Spleen (tissue), 11 donors: ENCODE measurements around the gene CENPL. TPM values are rescaled to one million over a fixed set of nuclear protein-coding genes. Genes with fewer than 3 reads are reported as not detected.
"Not testable (repeated sequence)": the region's sequence is repeated elsewhere in the genome, so short reads cannot be mapped to it uniquely, and the experiment has no call there.

Source experiments
- DNase-seq: peaks from one replicate; pipeline ENCODE4 v3.0.0-alpha.2; 2020
- H3K27ac ChIP-seq, 8 donors: fragments of 200-600 bp; sonication (generic) in 7 of 8; 1 replicate in 4 of 8; 2 replicates in 4 of 8; pipeline versions ENCODE4 v1.5.0 to v1.8.0; 2016 to 2021; ENCODE audit warnings: inconsistent platforms in 4 of 8, mild to moderate bottlenecking in 4 of 8, moderate library complexity in 1 of 8
- H3K27me3 ChIP-seq, 7 donors: fragments of 200-600 bp; sonication (generic) in 6 of 7; replicated peaks in 1 of 7; 1 replicate in 4 of 7; 2 replicates in 3 of 7; pipeline versions ENCODE4 v1.5.0 to v1.8.0; 2016 to 2021; ENCODE audit warnings: inconsistent platforms in 3 of 7, mild to moderate bottlenecking in 1 of 7
- H3K36me3 ChIP-seq, 6 donors: fragments of 200-600 bp; sonication (generic) in 5 of 6; 1 replicate in 4 of 6; 2 replicates in 2 of 6; pipeline versions ENCODE4 v1.5.0 to v1.8.0; 2016 to 2021; ENCODE audit warnings: inconsistent platforms in 2 of 6
- H3K4me1 ChIP-seq, 6 donors: fragments of 200-600 bp; sonication (generic) in 5 of 6; 1 replicate in 3 of 6; 2 replicates in 3 of 6; pipeline versions ENCODE4 v1.5.0 to v1.8.0; 2016 to 2021; ENCODE audit warnings: inconsistent platforms in 3 of 6
- H3K4me3 ChIP-seq, 8 donors: fragments of 200-600 bp; sonication (generic) in 7 of 8; 1 replicate in 4 of 8; 2 replicates in 4 of 8; pipeline versions ENCODE4 v1.5.0 to v1.8.0; 2016 to 2021; ENCODE audit warnings: inconsistent platforms in 4 of 8, mild to moderate bottlenecking in 4 of 8, moderate library complexity in 2 of 8
- H3K9me3 ChIP-seq, 8 donors: fragments of 200-600 bp; sonication (generic) in 7 of 8; 1 replicate in 4 of 8; 2 replicates in 4 of 8; pipeline versions ENCODE4 v1.5.0 to v1.8.0; 2016 to 2021; ENCODE audit warnings: inconsistent platforms in 4 of 8
- POLR2A ChIP-seq, 3 donors: fragments of 450-650 bp; IDR thresholded peaks; one replicate each; pipeline ENCODE4 v1.5.1; 2017; ENCODE audit warnings: antibody characterized with exemption in 3 of 3, mild to moderate bottlenecking in 1 of 3
- POLR2AphosphoS5 ChIP-seq, 3 donors: sonication (generic); formaldehyde crosslinking; IDR thresholded peaks; one replicate each; pipeline ENCODE4 v1.5.1; 2017; ENCODE audit warnings: antibody characterized with exemption in 3 of 3
- WGBS, 5 donors: extraction: QIAGEN DNeasy Blood & Tissue Kit in 3 of 5; methylation state at CpG; one replicate each; pipeline versions ENCODE4 v1.1.5 to v1.1.7; 2013 to 2018; 5-methylcytosine and 5-hydroxymethylcytosine counted together
- intact Hi-C: fragments of 100-400 bp; cut with DNase I; formaldehyde crosslinking; loops from one replicate; pipeline ENCODE4 v1.15.0; 2023; ENCODE audit warnings: low total_unique reads
- polyA plus RNA-seq, 3 donors: library from polyadenylated mRNA; stranded (reverse); fragments of 200-250 nt; gene quantifications; one replicate each; pipeline ENCODE4 v1.2.1, GENCODE V29; 2013
- total RNA-seq, 7 donors: library from RNA; depleted of rRNA in 3 of 7; stranded (reverse); fragments of >200 nt in 3 of 7; fragmentation: NEBNext Ultra II Directional in 4 of 7; extraction: Animal tissue kit (Norgen Biotek cat#: 25700) in 4 of 7; gene quantifications; one replicate each; pipeline versions ENCODE4 v1.1.0 to v1.2.1, GENCODE V29; 2016 to 2021
- TF ChIP-seq, protein P1 (sequence below), 11 experiments: fragments of 200-600 bp in 7 of 11; fragments of 450-650 bp in 4 of 11; sonication (generic) in 4 of 11; IDR thresholded peaks in 8 of 11; conservative IDR thresholded peaks in 3 of 11; 1 replicate in 7 of 11; 2 replicates in 4 of 11; pipeline versions ENCODE4 v1.4.0 to v1.8.0; 2016 to 2021; ENCODE audit warnings: antibody characterized with exemption in 11 of 11, inconsistent platforms in 4 of 11, mild to moderate bottlenecking in 1 of 11
- donor health status: healthy with polysubstance abuse.
- donor health status: DM: no; HTN: no; CAD: no; lungs with moderate emphysema.
- donor health status: DM: no; HTN: no; CAD: no.
- donor health status: Bipolar disorder and iron deficiency.
- donor health status: healthy.
- donor health status: DM: no; HTN: no; CAD: no.
- donor health status: DM: yes; HTN: yes; CAD: no.

Gene CENPL
- total and polyA plus RNA-seq, 10 donors = 2.4 to 22.2 (median 6.3) TPM

DNA sequence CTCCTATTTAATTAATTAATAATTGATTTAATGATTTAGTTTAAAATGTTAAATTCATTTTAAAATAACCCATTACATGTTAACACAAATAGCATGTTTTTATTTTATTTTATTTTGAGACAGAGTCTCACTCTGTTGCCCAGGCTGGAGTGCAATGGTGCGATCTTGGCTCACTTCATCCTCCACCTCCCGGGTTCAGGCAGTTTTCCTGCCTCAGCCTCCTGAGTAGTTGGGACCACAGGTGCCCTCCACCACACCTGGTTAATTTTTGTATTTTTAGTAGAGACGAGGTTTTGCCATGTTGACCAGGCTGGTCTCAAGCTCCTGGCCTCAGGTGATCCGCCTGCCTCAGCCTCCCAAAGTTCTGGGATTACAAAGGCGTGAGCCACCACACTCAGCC, 34.9 kb upstream of the CENPL start:
- TF ChIP-seq POLR2AphosphoS5 (IDR thresholded peaks at IDR 0.05) = peak in 1 of 3 donors; percentile 12
- H3K4me3 ChIP-seq, H3K27me3 ChIP-seq, H3K27ac ChIP-seq, H3K9me3 ChIP-seq, intact Hi-C loops, DNase-seq: not testable (repeated sequence)
- H3K4me1 ChIP-seq = peaks cover 5 to 19% (median 10%) of the 10 kb centered on the region in 6 donors
- H3K36me3 ChIP-seq = peaks cover 0 to 100% (median 75%) of the 10 kb centered on the region in 6 donors
- 94 to 99% (median 96%) methylated on average over 5 of the region's 5 CpGs for WGBS, 5 donors

DNA sequence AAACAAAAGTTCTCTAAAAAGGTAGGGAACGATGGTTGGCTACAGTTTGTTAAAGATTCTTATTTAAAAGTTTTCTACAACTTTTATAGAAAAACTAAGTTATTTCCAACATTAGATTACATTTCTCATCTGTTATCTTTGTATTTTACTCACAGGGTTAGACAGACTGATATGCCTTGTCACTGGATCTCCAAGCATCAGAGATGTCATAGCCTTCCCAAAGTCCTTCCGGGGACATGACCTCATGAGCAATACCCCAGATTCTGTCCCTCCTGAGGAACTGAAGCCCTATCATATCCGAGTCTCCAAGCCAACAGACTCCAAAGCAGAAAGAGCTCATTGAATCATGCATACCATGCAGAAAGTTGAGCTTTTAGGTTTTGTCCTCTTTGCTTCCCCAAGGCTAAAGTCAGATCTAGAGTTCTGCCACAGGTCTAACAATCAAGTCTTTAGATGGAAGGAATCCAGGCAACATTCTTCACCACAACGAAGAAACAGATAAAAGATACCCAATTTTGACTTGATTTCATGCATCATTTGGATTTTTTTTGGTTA, 32.8 kb upstream of the CENPL start:
- Histone ChIP-seq H3K36me3 (peaks cover 0 to 100% (median 69%) of the 10 kb centered on the region in 6 donors), H3K27me3 (no peaks in the 10 kb centered on the region), H3K9me3 (no peaks in the 10 kb centered on the region), H3K4me1 (peaks cover 0 to 7% (median 0%) of the 10 kb centered on the region in 6 donors), H3K4me3 (no peak overlapping the region), H3K27ac (peak overlapping the region in 1 of 8 donors; percentile 21)
- TF ChIP-seq POLR2A (IDR thresholded peaks at IDR 0.05) = no peak
- TF ChIP-seq POLR2AphosphoS5 (IDR thresholded peaks at IDR 0.05) = peak in 1 of 3 donors; percentile 8
- no peak for DNase-seq
- 88 to 95% (median 93%) methylated on average over 4 of the region's 4 CpGs for WGBS, 5 donors
- intact Hi-C loops = no loop called here

DNA sequence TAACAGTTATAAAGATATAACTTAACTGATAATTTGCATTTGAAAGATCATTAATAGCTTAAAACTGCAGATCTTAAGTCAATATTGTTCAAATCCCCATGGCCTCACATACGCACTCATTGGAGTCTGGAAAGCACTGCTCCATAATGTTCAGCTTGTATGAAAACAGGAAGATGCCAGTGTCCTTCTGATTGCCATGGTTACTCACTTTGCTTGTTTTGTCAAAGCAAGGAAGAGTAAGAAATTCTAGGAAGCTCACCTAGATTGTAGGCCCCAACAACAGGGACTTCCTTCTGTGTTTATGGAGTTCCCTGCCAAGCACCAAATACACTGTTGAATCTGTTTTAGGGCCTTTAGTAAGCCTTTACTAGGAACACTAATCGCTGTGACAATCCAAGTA, 32.2 kb upstream of the CENPL start:
- intact Hi-C loops = no loop called here
- TF ChIP-seq POLR2A (IDR thresholded peaks at IDR 0.05) (no peak), POLR2AphosphoS5 (IDR thresholded peaks at IDR 0.05) (no peak)
- TF ChIP-seq, protein P1, sequence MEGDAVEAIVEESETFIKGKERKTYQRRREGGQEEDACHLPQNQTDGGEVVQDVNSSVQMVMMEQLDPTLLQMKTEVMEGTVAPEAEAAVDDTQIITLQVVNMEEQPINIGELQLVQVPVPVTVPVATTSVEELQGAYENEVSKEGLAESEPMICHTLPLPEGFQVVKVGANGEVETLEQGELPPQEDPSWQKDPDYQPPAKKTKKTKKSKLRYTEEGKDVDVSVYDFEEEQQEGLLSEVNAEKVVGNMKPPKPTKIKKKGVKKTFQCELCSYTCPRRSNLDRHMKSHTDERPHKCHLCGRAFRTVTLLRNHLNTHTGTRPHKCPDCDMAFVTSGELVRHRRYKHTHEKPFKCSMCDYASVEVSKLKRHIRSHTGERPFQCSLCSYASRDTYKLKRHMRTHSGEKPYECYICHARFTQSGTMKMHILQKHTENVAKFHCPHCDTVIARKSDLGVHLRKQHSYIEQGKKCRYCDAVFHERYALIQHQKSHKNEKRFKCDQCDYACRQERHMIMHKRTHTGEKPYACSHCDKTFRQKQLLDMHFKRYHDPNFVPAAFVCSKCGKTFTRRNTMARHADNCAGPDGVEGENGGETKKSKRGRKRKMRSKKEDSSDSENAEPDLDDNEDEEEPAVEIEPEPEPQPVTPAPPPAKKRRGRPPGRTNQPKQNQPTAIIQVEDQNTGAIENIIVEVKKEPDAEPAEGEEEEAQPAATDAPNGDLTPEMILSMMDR (IDR thresholded peaks at IDR 0.05 in 8 of 11, conservative IDR thresholded peaks at IDR 0.05 in 3 of 11) = no peak
- Histone ChIP-seq H3K36me3 (peaks cover 0 to 100% (median 67%) of the 10 kb centered on the region in 6 donors), H3K27ac (peak overlapping the region in 1 of 8 donors; percentile 21), H3K4me1 (peaks cover 0 to 7% (median 0%) of the 10 kb centered on the region in 6 donors), H3K4me3 (no peak overlapping the region), H3K27me3 (no peaks in the 10 kb centered on the region), H3K9me3 (no peaks in the 10 kb centered on the region)
- WGBS, 5 donors = 91 to 99% (median 95%) methylated on average over 2 of the region's 2 CpGs
- DNase-seq = no peak

DNA sequence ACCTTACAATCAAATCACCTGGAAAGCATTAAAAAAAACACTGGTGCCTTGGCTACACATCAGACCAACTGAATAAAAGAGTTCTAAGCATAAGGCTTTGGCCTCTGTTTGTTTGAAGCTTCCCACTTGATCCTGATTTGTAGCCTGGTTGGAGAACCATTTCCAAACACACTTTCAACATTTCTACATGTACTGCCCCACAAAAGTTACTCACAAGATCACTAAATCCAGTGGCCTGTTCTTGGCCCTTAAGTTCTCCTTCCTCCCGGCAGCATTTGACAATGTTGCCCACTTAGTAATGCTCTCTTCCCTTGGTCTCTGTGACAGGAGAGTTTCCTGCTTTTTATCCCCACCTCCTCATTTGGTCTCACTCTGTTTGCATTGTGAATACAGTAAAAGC, 31.3 kb upstream of the CENPL start:
- peaks cover 0 to 100% (median 69%) of the 10 kb centered on the region in 6 donors for H3K36me3 ChIP-seq
- 79 to 100% (median 82%) methylated on average over 1 of the region's 1 CpG for WGBS, 5 donors
- no peak overlapping the region for H3K4me3 ChIP-seq
- peaks cover 0 to 7% (median 0%) of the 10 kb centered on the region in 6 donors for H3K4me1 ChIP-seq
- intact Hi-C loops = no loop called here
- TF ChIP-seq, protein P1 (IDR thresholded peaks at IDR 0.05 in 8 of 11, conservative IDR thresholded peaks at IDR 0.05 in 3 of 11) = no peak
- no peak for TF ChIP-seq POLR2AphosphoS5 (IDR thresholded peaks at IDR 0.05)
- H3K9me3 ChIP-seq = no peaks in the 10 kb centered on the region
- no peak overlapping the region for H3K27ac ChIP-seq
- no peaks in the 10 kb centered on the region for H3K27me3 ChIP-seq
- no peak for DNase-seq

DNA sequence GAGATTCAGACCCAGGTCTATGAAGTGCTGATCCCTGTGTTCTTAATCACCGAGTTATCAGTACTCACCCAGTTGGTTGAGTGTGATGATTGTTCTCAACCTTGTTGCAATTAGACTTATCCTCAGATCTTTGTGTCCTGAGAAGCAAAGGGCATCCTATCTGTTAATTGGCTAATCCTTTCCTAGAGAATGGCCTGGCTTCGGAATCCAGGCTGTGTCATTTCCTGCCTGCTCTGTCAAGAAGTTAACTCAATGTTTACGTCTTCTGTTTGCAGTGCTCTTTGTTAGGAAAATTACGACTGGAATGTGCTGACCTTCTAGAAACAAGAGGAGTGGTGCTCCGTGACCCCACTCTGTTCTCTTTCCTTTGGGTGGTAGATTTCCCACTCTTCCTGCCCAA, 28.4 kb upstream of the CENPL start:
- WGBS, 5 donors = 62 to 80% (median 69%) methylated on average over 5 of the region's 5 CpGs
- intact Hi-C loops = no loop called here
- peaks cover 0 to 7% (median 0%) of the 10 kb centered on the region in 6 donors for H3K4me1 ChIP-seq
- H3K9me3 ChIP-seq = no peaks in the 10 kb centered on the region
- no peaks in the 10 kb centered on the region for H3K27me3 ChIP-seq
- peaks cover 0 to 94% (median 58%) of the 10 kb centered on the region in 6 donors for H3K36me3 ChIP-seq
- H3K27ac ChIP-seq = peak overlapping the region in 7 of 8 donors; percentile 2 to 58 (median 46)
- TF ChIP-seq, protein P1 (IDR thresholded peaks at IDR 0.05 in 8 of 11, conservative IDR thresholded peaks at IDR 0.05 in 3 of 11) = no peak
- TF ChIP-seq POLR2A (IDR thresholded peaks at IDR 0.05) = no peak
- TF ChIP-seq POLR2AphosphoS5 (IDR thresholded peaks at IDR 0.05) = no peak
- no peak for DNase-seq
- H3K4me3 ChIP-seq = no peak overlapping the region
